Activated CD8-positive, alpha-beta memory T cell treated with anti-CD3 and anti-CD28 coated beads, Interleukin-2, amount 10 ng/mL, durations not matched to agents 7 days and 5 days (primary cell): ENCODE results near the gene SF3A2. TPM values are rescaled to one million over a fixed set of nuclear protein-coding genes. Genes with fewer than 3 reads are reported as not detected.
"Not testable (repeated sequence)": the region's sequence is repeated elsewhere in the genome, so short reads cannot be mapped to it uniquely, and the experiment has no call there.

Experiments
- ATAC-seq: fragments of 150-1000 bp; cut with Tn5 transposase; one replicate; pipeline ENCODE4 v1.10.0; 2021; ENCODE audit warnings: moderate library complexity
- CTCF ChIA-PET: fragments of 350-600 bp; sonication (Branson Sonifier 250); formaldehyde crosslinking; loops from one replicate; lab custom pipeline; 2021; ENCODE audit warnings: antibody characterized with exemption; lab: Charles Lee
- DNase-seq: peaks from one replicate; pipeline ENCODE4 v3.0.0-alpha.2; 2020
- H3K27ac Mint-ChIP-seq: one replicate; pipeline ENCODE4 v1.8.0; 2021; ENCODE audit warnings: mild to moderate bottlenecking, mixed read lengths
- H3K27me3 Mint-ChIP-seq: one replicate; pipeline ENCODE4 v1.8.0; 2021; ENCODE audit warnings: mixed read lengths
- H3K36me3 Mint-ChIP-seq: one replicate; pipeline ENCODE4 v1.8.0; 2021; ENCODE audit warnings: mild to moderate bottlenecking, mixed read lengths
- H3K4me1 Mint-ChIP-seq: one replicate; pipeline ENCODE4 v1.8.0; 2021; ENCODE audit warnings: mixed read lengths
- H3K4me3 Mint-ChIP-seq: one replicate; pipeline ENCODE4 v1.8.0; 2021; ENCODE audit warnings: mild to moderate bottlenecking, moderate library complexity, mixed read lengths
- H3K9me3 Mint-ChIP-seq: one replicate; pipeline ENCODE4 v1.8.0; 2022; ENCODE audit warnings: low read depth, mixed read lengths
- total RNA-seq, 2 experiments: library from RNA; stranded (reverse); gene quantifications; one replicate each; pipeline ENCODE4 v1.2.3, GENCODE V29; 2021

The SF3A2 gene
- total RNA-seq, 2 experiments from 2014 or later: 167 to 178 TPM

DNA sequence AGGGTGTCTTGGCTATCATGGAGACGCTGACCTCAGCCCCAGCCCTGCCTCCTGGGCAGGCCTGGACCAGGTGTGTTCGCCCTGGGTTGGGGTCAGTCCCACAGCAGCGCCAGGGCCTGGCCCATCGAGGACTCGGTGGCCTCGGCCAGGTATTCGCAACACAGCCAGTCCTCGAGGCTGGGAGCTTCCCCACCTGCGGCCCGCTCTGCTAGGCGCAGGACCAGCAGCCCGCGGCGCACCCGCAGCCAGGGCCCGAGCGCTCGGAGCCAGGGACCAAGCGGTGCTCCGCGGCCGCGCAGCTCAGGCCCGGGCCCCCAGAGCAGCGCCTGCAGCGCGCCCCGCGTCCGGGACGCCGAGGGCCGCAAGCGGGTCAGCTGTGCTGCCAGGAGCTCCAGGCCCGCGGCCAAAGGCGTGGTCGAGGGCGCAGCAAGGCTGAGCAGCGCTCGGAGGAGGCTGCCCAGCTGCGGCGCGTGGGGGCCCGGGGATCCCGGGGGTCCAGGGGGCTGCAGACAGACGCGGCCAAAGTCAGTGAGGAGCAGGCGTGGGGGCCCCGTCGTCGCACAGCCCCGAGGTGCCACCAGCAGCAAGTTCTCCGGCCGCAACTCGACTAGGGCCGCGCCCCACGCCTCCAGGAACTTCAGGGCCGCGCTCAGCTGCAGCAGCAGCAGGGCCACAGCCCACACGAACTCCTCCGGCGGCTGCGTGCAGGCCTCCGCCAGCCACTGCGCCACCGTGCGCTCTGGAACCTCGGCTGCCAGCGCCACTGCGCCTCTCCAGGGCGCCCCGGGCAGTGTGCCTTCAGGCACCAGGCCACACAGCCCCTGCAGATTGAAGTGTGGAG is 39.2 kb downstream of the SF3A2 start:
- Mint-ChIP-seq H3K4me3 (no peak overlapping the region), H3K4me1 (peaks cover 31% of the 10 kb centered on the region), H3K27ac (no peak overlapping the region), H3K36me3 (peaks cover 22% of the 10 kb centered on the region), H3K9me3 (no peaks in the 10 kb centered on the region), H3K27me3 (no peaks in the 10 kb centered on the region)
- ATAC-seq (no peak), DNase-seq (no peak)
- CTCF ChIA-PET: interaction anchor here (1.0 to 7.0 kb wide), 6 partner anchors 11 to 372 kb away, joined by 6 to 58 read pairs (median 20); partner anchors contain the start of genes PLEKHJ1 and SF3A2

DNA sequence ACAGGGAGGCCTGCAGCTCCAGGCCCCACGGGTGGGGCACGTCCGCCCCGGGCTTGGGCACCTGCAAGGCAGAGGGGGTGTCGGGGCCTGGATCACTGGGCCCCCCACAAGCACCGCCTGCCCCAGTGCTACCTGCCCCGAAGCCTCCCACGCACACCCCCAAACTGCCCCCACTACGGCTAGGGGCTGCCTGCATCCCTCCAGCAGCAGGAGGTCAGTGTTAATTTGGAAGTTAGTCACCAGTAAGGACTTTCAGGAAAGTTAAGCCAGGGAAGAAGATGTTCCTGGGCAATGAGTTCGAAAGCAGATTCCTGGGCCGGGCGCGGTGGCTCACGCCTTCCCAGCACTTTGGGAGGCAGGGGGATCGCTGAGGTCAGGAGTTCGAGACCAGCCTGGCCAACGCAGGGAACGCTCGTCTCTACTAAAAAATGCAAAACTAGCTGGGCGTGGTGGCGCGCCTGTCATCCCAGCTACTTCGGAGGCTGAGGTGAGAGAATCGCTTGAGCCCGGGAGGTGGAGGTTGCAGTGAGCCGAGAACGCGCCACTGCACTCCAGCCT is 39.9 kb downstream of the SF3A2 start:
- Mint-ChIP-seq H3K27ac (no peak overlapping the region), H3K4me3 (no peak overlapping the region), H3K27me3 (no peaks in the 10 kb centered on the region), H3K36me3 (peaks cover 18% of the 10 kb centered on the region), H3K4me1 (peaks cover 29% of the 10 kb centered on the region), H3K9me3 (no peaks in the 10 kb centered on the region)
- DNase-seq (no peak), ATAC-seq (no peak)
- CTCF ChIA-PET: interaction anchor here (0.9 to 7.0 kb wide), 6 partner anchors 11 to 116 kb away, joined by 3 to 52 read pairs (median 12); partner anchors contain the start of gene PLEKHJ1

DNA sequence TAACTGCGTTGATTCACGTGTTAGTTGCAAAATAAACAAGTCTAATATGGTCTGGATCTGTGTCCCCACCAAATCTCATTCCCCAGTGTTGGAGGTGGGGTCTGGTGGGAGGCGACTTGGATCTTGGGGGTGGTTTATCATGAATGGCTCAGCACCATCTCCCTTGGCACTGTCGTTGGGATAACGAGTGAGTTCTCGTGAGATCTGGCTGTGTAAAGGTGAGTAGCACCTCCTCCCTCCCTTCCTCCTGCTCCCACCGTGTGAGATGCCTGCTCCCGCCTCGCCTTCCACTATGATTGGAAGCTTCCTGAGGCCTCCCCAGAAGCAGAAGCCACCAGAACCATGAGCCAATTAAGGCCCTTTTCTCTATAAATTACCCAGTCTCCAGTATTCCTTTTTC is 40.5 kb downstream of the SF3A2 start:
- DNase-seq (no peak), ATAC-seq (no peak)
- no peaks in the 10 kb centered on the region for H3K27me3 Mint-ChIP-seq
- no peak overlapping the region for H3K4me3 Mint-ChIP-seq
- peaks cover 14% of the 10 kb centered on the region for H3K36me3 Mint-ChIP-seq
- H3K9me3 Mint-ChIP-seq: no peaks in the 10 kb centered on the region
- CTCF ChIA-PET: interaction anchor here (0.9 to 7.0 kb wide), 4 partner anchors 10 to 115 kb away, joined by 3 to 52 read pairs (median 4); partner anchors contain the start of gene PLEKHJ1
- peak overlapping the region; percentile 49 for H3K27ac Mint-ChIP-seq
- peaks cover 31% of the 10 kb centered on the region for H3K4me1 Mint-ChIP-seq

- Mint-ChIP-seq H3K27me3 (peaks cover 7% of the 10 kb centered on the region), H3K36me3 (peaks cover 5% of the 10 kb centered on the region), H3K4me1 (peaks cover 27% of the 10 kb centered on the region), H3K4me3 (no peak overlapping the region), H3K9me3 (no peaks in the 10 kb centered on the region), H3K27ac (no peak overlapping the region)
- DNase-seq (no peak), ATAC-seq (no peak)
- CTCF ChIA-PET: interaction anchor here (1.2 to 1.7 kb wide), 2 partner anchors 110 to 114 kb away, joined by 3 to 4 read pairs; no protein-coding TSS in a partner anchor
These were observed 42.0 kb downstream of the SF3A2 start for GRCh38 chr19:2278459-2279158.

GRCh38 chr19:2280633-2281264 is 44.1 kb downstream of the SF3A2 start:
- Mint-ChIP-seq H3K4me1 (peaks cover 15% of the 10 kb centered on the region), H3K27ac (no peak overlapping the region), H3K27me3 (peaks cover 7% of the 10 kb centered on the region), H3K9me3 (no peaks in the 10 kb centered on the region), H3K36me3 (no peaks in the 10 kb centered on the region), H3K4me3 (no peak overlapping the region)
- CTCF ChIA-PET: interaction anchor here (0.8 to 1.3 kb wide), 2 partner anchors 8 to 20 kb away, joined by 3 to 6 read pairs; no protein-coding TSS in a partner anchor
- ATAC-seq (no peak), DNase-seq (no peak)

DNA sequence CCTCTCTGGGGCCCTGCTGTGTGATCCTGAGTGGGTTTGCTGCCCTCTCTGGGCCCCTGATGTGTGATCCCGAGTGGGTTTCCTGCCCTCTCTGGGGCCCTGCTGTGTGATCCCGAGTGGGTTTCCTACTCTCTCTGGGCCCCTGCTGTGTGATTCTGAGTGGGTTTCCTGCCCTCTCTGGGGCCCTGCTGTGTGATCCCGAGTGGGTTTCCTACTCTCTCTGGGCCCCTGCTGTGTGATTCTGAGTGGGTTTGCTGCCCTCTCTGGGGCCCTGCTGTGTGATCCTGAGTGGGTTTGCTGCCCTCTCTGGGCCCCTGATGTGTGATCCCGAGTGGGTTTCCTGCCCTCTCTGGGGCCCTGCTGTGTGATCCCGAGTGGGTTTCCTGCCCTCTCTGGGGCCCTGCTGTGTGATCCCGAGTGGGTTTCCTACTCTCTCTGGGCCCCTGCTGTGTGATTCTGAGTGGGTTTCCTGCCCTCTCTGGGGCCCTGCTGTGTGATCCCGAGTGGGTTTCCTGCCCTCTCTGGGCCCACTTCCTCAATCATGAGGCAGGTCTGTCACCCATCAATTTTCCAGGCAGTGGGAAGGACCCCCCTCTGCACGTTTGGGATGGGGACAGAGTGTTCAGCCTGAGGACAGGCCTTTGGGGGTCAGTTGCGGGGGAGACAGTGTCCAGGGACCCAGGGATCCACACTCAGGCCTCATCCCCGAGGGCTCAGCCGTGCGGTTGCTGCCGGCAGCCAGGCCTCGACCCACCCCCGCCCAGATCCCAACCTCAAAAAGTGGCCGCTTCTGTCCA is 44.8 kb downstream of the SF3A2 start:
- H3K27ac Mint-ChIP-seq: peak overlapping the region; percentile 19
- not testable (repeated sequence) for ATAC-seq, H3K4me3 Mint-ChIP-seq, H3K9me3 Mint-ChIP-seq, H3K27me3 Mint-ChIP-seq, DNase-seq, H3K36me3 Mint-ChIP-seq
- H3K4me1 Mint-ChIP-seq: peaks cover 15% of the 10 kb centered on the region
- CTCF ChIA-PET: interaction anchor here (0.8 kb wide), 1 partner anchor 8 kb away, joined by 5 read pairs; no protein-coding TSS in a partner anchor

GRCh38 chr19:2282062-2282861 is 45.6 kb downstream of the SF3A2 start, which contains the start of gene PEAK3:
Gene PEAK3, minus strand, starts transcription at chr19:2282175. Its CDS starts 1,244 bp downstream, at chr19:2280931.
- Mint-ChIP-seq H3K36me3 (no peaks in the 10 kb centered on the region), H3K4me1 (peaks cover 13% of the 10 kb centered on the region), H3K27ac (peak within 1 kb of the TSS; percentile 19), H3K4me3 (peak within 1 kb of the TSS; percentile 32), H3K9me3 (no peaks in the 10 kb centered on the region), H3K27me3 (peaks cover 7% of the 10 kb centered on the region)
- ATAC-seq (peak; percentile 55), DNase-seq (peak; percentile 78)
- CTCF ChIA-PET: interaction anchor here (0.8 to 0.9 kb wide), 2 partner anchors 9 to 174 kb away, joined by 3 to 5 read pairs; no protein-coding TSS in a partner anchor

GRCh38 chr19:2282862-2283237 is 46.2 kb downstream of the SF3A2 start:
- no peaks in the 10 kb centered on the region for H3K36me3 Mint-ChIP-seq
- H3K4me3 Mint-ChIP-seq: no peak overlapping the region
- CTCF ChIA-PET: interaction anchor here (0.9 kb wide), 1 partner anchor 173 kb away, joined by 3 read pairs; no protein-coding TSS in a partner anchor
- H3K4me1 Mint-ChIP-seq: peaks cover 13% of the 10 kb centered on the region
- no peak overlapping the region for H3K27ac Mint-ChIP-seq
- no peak for ATAC-seq
- DNase-seq: no peak
- peaks cover 7% of the 10 kb centered on the region for H3K27me3 Mint-ChIP-seq
- no peaks in the 10 kb centered on the region for H3K9me3 Mint-ChIP-seq

- H3K27ac Mint-ChIP-seq: no peak overlapping the region
- no peak for ATAC-seq
These were observed 47.3 kb downstream of the SF3A2 start for GRCh38 chr19:2283835-2284507.

DNA sequence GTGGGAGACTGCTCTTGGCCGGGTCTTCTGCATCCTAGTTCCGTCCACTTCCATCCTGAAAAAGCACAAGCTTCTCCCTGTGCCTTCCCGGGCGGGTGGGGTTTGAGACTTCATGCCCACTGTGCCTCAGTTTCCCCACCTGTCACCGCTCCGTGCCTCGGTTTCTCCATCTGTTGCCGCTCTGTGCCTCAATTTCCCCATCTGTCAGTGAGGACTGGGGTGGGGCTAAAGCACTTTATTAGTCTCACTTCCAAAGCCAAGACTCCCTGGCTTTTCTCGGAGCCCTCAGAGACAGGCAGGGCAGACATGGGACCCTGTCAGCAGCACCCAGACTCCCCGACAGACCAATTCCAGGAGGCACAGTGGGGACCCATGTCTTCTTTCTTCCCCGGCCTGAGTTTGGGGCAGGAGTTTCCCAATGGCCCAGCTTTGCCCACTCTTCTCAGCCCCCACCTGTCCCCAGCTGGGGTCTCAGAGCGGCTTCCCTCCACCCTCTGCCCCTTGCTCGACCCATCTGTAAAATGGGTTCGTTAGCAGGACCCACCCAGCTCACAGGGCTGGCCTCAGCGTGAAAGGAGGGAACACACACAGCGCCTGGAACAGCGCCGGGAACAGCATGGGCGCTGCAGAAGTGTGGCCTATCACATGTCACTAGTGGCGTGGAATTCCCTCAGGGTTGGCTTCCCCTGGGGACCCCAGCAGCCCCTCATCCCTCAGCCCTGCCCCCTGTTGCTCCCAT is 49.9 kb downstream of the SF3A2 start:
- CTCF ChIA-PET: interaction anchor here (1.0 to 5.6 kb wide), 5 partner anchors 12 to 324 kb away, joined by 3 to 52 read pairs (median 4); no protein-coding TSS in a partner anchor
- H3K36me3 Mint-ChIP-seq: no peaks in the 10 kb centered on the region
- no peak overlapping the region for H3K27ac Mint-ChIP-seq

More at GRCh38 chr19:2283835-2284507, 47.3 kb downstream of the SF3A2 start:
- CTCF ChIA-PET: interaction anchor here (1.1 kb wide), 1 partner anchor 22 kb away, joined by 3 read pairs; no protein-coding TSS in a partner anchor
- DNase-seq: no peak
- Mint-ChIP-seq H3K36me3 (no peaks in the 10 kb centered on the region), H3K9me3 (no peaks in the 10 kb centered on the region), H3K27me3 (peaks cover 11% of the 10 kb centered on the region), H3K4me3 (no peak overlapping the region), H3K4me1 (peaks cover 21% of the 10 kb centered on the region)

More for the DNA sequence above, 49.9 kb downstream of the SF3A2 start:
- DNase-seq (no peak), ATAC-seq (no peak)
- peaks cover 12% of the 10 kb centered on the region for H3K27me3 Mint-ChIP-seq
- H3K4me3 Mint-ChIP-seq: no peak overlapping the region
- no peaks in the 10 kb centered on the region for H3K9me3 Mint-ChIP-seq
- H3K4me1 Mint-ChIP-seq: peaks cover 34% of the 10 kb centered on the region
